ENCODE data around the gene CENPL. TPM values are rescaled to one million over a fixed set of nuclear protein-coding genes. Genes with fewer than 3 reads are reported as not detected.

Gene CENPL
- total RNA-seq, 5 donors from 2014 or later (not counting 1 experiment from before 2014, with no cell fraction given), result 8.1 to 12.7 (median 10.3) TPM

DNA sequence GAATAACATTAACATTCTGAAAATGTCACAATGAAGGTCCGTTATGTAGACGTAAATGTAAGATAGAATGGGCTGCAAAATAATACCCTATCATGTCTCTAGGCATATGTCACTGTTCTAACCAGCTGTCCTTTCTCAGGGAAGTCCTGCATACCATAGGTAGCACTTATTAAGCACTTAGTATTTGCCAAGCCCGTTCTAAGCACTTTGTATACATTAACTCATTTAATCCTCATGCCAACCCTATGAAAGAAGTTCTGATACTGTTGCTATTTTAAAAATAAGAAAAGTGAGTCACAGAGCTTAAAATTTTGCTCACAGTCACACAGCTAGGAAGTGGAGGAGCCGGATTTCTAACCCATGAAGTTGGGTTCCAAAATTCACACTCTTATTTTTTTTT is 27.4 kb upstream of the CENPL start:
- Histone ChIP-seq H3K27ac (ENCODE audit: low read length) (no peak overlapping the region), H3K36me3 (ENCODE audit: control insufficient read depth in 2 of 2, extremely low read depth in 1 of 2, insufficient read depth in 1 of 2, low read length in 1 of 2) (peaks cover 7 to 48% of the 10 kb centered on the region in 2 donors), H3K4me1 (ENCODE audit: control insufficient read depth in 1 of 2, extremely low read depth in 1 of 2, insufficient read depth in 2 of 2, low read length in 2 of 2) (no peaks in the 10 kb centered on the region), H3K27me3 (replicated peaks in 1 of 2; ENCODE audit: control insufficient read depth in 2 of 2, extremely low read depth in 1 of 2, insufficient read depth in 2 of 2, low read length in 1 of 2) (no peaks in the 10 kb centered on the region), H3K9me3 (no peaks in the 10 kb centered on the region), H3K4me3 (ENCODE audit: control insufficient read depth in 1 of 2, extremely low read depth in 1 of 2, low read length in 1 of 2) (no peak overlapping the region)
- peaks cover 42% of the 10 kb centered on the region for H3K36me3 Mint-ChIP-seq
- no CpG with 5 or more reads among the region's 4 CpGs for WGBS (ENCODE audit: insufficient coverage)
- no peak overlapping the region for H3K4me3 Mint-ChIP-seq
- ChIA-PET POLR2A (interaction anchor here (0.9 to 1.2 kb wide), 3 partner anchors 14 to 136 kb away, joined by 3 to 6 read pairs (median 4); no protein-coding TSS in a partner anchor), CTCF (interaction anchor here in 1 of 2 donors (0.8 kb wide), 1 partner anchor 366 kb away, joined by 4 read pairs; no protein-coding TSS in a partner anchor)
- no peaks in the 10 kb centered on the region for H3K9me3 Mint-ChIP-seq
- no peak overlapping the region for H3K27ac Mint-ChIP-seq
- peaks cover 0 to 4% (median 2%) of the 10 kb centered on the region in 3 donors for H3K4me1 Mint-ChIP-seq
- H3K27me3 Mint-ChIP-seq, result no peaks in the 10 kb centered on the region
- ATAC-seq (replicated peaks in 1 of 4) (no peak), DNase-seq (no peak)

DNA sequence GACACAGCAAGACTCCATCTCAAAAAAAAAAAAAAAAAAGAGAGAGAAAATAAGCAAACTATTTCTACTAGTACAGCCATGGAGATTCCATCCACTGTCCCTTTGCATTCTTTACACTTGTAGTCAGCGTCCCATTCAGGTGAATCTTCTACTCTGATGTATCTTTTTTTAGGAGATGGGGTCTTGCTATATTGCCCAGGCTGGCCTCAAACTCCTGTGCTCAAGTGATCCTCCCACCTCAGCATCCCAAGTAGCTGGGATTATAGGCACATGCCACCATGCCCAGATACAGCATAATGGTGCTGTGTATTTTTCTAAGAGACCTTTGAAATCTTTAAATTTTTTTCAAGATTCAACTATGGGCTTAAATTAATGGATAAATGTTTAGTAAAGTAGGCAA is 8.1 kb upstream of the CENPL start:
- ChIA-PET POLR2A (no interaction called here), CTCF (no interaction called here)
- H3K9me3 ChIP-seq, result no peaks in the 10 kb centered on the region
- H3K27ac ChIP-seq (ENCODE audit: low read length), result no peak overlapping the region
- H3K9me3 Mint-ChIP-seq, result no peaks in the 10 kb centered on the region
- no peak for ATAC-seq (replicated peaks in 1 of 4)
- no peaks in the 10 kb centered on the region for H3K4me1 ChIP-seq (ENCODE audit: control insufficient read depth in 1 of 2, extremely low read depth in 1 of 2, insufficient read depth in 2 of 2, low read length in 2 of 2)
- H3K4me3 ChIP-seq (ENCODE audit: control insufficient read depth in 1 of 2, extremely low read depth in 1 of 2, low read length in 1 of 2), result no peak overlapping the region
- no CpG with 5 or more reads among the region's 1 CpG for WGBS (ENCODE audit: insufficient coverage)
- peaks cover 31% of the 10 kb centered on the region for H3K36me3 Mint-ChIP-seq
- peaks cover 12 to 39% of the 10 kb centered on the region in 2 donors for H3K36me3 ChIP-seq (ENCODE audit: control insufficient read depth in 2 of 2, extremely low read depth in 1 of 2, insufficient read depth in 1 of 2, low read length in 1 of 2)
- H3K27me3 Mint-ChIP-seq, result no peaks in the 10 kb centered on the region
- peaks cover 0 to 8% (median 4%) of the 10 kb centered on the region in 3 donors for H3K4me1 Mint-ChIP-seq
- no peak for DNase-seq
- no peak overlapping the region for H3K27ac Mint-ChIP-seq
- H3K27me3 ChIP-seq (replicated peaks in 1 of 2; ENCODE audit: control insufficient read depth in 2 of 2, extremely low read depth in 1 of 2, insufficient read depth in 2 of 2, low read length in 1 of 2), result no peaks in the 10 kb centered on the region
- no peak overlapping the region for H3K4me3 Mint-ChIP-seq

DNA sequence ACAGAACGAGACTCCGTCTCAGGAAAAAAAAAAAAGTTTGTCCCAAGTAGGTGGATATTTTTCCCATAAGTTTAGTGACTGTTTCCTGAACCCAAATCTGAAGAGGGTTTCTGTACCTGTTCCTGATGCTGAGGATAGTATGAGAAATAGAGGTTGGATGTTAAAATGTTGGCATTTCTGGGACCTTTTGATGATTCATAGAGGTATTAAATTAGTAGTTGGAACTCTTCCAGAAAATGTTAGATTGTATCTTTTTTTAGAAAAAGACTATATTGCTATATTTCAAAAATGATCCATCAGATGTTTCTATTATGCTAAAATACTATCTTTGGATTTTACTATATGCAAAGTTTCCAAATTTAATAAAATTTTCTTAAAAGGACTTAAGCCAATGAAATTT is 2.9 kb upstream of the CENPL start:
- no peak overlapping the region for H3K27ac Mint-ChIP-seq

DNA sequence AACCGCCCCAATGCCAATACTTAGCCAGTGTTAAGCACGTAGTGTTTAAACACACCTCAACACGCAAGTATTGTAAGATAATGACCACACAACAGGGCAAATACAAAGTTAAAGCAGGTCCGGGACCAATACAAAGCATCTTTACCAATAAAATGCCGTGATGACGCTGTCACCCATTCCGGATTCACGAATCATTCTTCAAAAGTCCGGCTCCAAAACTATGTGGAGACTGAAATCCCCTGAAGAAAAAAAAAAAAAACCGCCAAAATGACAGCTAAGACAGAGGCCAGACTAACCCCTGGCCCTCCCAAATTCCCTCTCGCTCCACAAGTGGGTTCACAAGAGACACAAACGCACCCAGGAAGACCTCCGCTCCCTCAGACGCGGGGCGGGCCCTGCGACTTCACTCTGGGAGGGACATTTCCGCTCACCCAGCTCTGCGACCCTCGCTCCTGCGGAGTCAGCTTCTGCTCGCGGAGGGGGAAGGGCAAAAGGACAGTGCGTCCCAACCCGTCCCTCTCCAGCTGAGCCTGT is 835 bp downstream of the CENPL start:
- ATAC-seq (replicated peaks in 1 of 4) (peak; percentile 29 to 37 (median 36)), DNase-seq (peak in 1 of 35 experiments; percentile 1)
- 2% methylated on average over 22 of the region's 25 CpGs for WGBS (ENCODE audit: insufficient coverage)
- Mint-ChIP-seq H3K4me3 (peak overlapping the region; percentile 94 to 99 (median 96)), H3K27me3 (no peaks in the 10 kb centered on the region), H3K4me1 (peaks cover 43 to 59% (median 57%) of the 10 kb centered on the region in 3 donors), H3K9me3 (no peaks in the 10 kb centered on the region), H3K27ac (peak overlapping the region; percentile 94 to 96), H3K36me3 (peaks cover under 1% of the 10 kb centered on the region)
- Histone ChIP-seq H3K27me3 (replicated peaks in 1 of 2; ENCODE audit: control insufficient read depth in 2 of 2, extremely low read depth in 1 of 2, insufficient read depth in 2 of 2, low read length in 1 of 2) (no peaks in the 10 kb centered on the region), H3K4me1 (ENCODE audit: control insufficient read depth in 1 of 2, extremely low read depth in 1 of 2, insufficient read depth in 2 of 2, low read length in 2 of 2) (peaks cover 9 to 19% of the 10 kb centered on the region in 2 experiments), H3K36me3 (ENCODE audit: control insufficient read depth in 2 of 2, extremely low read depth in 1 of 2, insufficient read depth in 1 of 2, low read length in 1 of 2) (peaks cover 0 to 3% of the 10 kb centered on the region in 2 donors), H3K4me3 (ENCODE audit: control insufficient read depth in 1 of 2, extremely low read depth in 1 of 2, low read length in 1 of 2) (peak overlapping the region; percentile 85), H3K9me3 (no peaks in the 10 kb centered on the region), H3K27ac (ENCODE audit: low read length) (peak overlapping the region; percentile 81)
- ChIA-PET POLR2A (interaction anchor here (0.5 to 1.1 kb wide), 5 partner anchors 28 to 911 kb away, joined by 3 to 6 read pairs (median 3); partner anchors contain the start of gene GAS5 (in 1 of the 2)), CTCF (interaction anchor here (0.6 to 2.9 kb wide), 14 partner anchors 21 to 1082 kb away, joined by 3 to 49 read pairs (median 4); partner anchors contain the start of genes KLHL20 (in 1 of the 2), PRDX6 (in 1 of the 2) and ZBTB37 (in 1 of the 2))

More for the DNA sequence above, 2.9 kb upstream of the CENPL start:
- no peak overlapping the region for H3K4me3 ChIP-seq (ENCODE audit: control insufficient read depth in 1 of 2, extremely low read depth in 1 of 2, low read length in 1 of 2)
- DNase-seq, result no peak
- Mint-ChIP-seq H3K4me3 (no peak overlapping the region), H3K9me3 (no peaks in the 10 kb centered on the region), H3K4me1 (peaks cover 27 to 43% (median 39%) of the 10 kb centered on the region in 3 donors), H3K36me3 (peaks cover 15% of the 10 kb centered on the region), H3K27me3 (no peaks in the 10 kb centered on the region)
- no peak overlapping the region for H3K27ac ChIP-seq (ENCODE audit: low read length)
- ATAC-seq (replicated peaks in 1 of 4), result no peak
- peaks cover 9 to 19% of the 10 kb centered on the region in 2 experiments for H3K4me1 ChIP-seq (ENCODE audit: control insufficient read depth in 1 of 2, extremely low read depth in 1 of 2, insufficient read depth in 2 of 2, low read length in 2 of 2)
- 100% methylated on average over 2 of the region's 2 CpGs for WGBS (ENCODE audit: insufficient coverage)
- H3K27me3 ChIP-seq (replicated peaks in 1 of 2; ENCODE audit: control insufficient read depth in 2 of 2, extremely low read depth in 1 of 2, insufficient read depth in 2 of 2, low read length in 1 of 2), result no peaks in the 10 kb centered on the region
- peaks cover 5 to 15% of the 10 kb centered on the region in 2 donors for H3K36me3 ChIP-seq (ENCODE audit: control insufficient read depth in 2 of 2, extremely low read depth in 1 of 2, insufficient read depth in 1 of 2, low read length in 1 of 2)
- POLR2A ChIA-PET, result interaction anchor here (0.6 to 1.0 kb wide), 3 partner anchors 35 to 919 kb away, joined by 3 read pairs; no protein-coding TSS in a partner anchor
- CTCF ChIA-PET, result interaction anchor here (0.7 to 1.1 kb wide), 4 partner anchors 27 to 398 kb away, joined by 3 to 8 read pairs (median 4); no protein-coding TSS in a partner anchor
- H3K9me3 ChIP-seq, result no peaks in the 10 kb centered on the region

DNA sequence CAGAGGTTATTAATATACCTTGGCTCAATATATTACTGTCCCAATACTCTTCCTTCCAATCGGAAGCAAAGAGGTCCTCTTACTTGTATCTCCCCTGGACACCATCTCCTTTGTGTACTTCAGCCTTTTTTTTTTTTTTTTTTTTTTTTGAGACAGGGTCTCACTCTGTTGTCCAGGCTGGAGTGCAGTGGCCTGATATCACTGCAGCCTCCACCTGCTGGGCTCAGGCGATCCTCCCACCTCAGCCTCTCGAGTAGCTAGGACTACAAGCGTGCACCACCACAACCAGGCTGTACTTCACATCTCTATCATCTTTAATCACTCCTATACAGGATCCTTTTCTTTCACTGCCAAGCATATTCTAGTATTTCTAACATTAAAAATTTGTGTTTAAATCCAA is 3.0 kb downstream of the CENPL start:
- Mint-ChIP-seq H3K27ac (no peak overlapping the region), H3K4me3 (peak overlapping the region in 1 of 3 donors; percentile 99), H3K27me3 (no peaks in the 10 kb centered on the region), H3K36me3 (peaks cover 7% of the 10 kb centered on the region), H3K4me1 (peaks cover 43 to 52% (median 43%) of the 10 kb centered on the region in 3 donors), H3K9me3 (no peaks in the 10 kb centered on the region)
- DNase-seq (no peak), ATAC-seq (replicated peaks in 1 of 4) (no peak)
- no peaks in the 10 kb centered on the region for H3K27me3 ChIP-seq (replicated peaks in 1 of 2; ENCODE audit: control insufficient read depth in 2 of 2, extremely low read depth in 1 of 2, insufficient read depth in 2 of 2, low read length in 1 of 2)
- CTCF ChIA-PET, result no interaction called here
- H3K4me1 ChIP-seq (ENCODE audit: control insufficient read depth in 1 of 2, extremely low read depth in 1 of 2, insufficient read depth in 2 of 2, low read length in 2 of 2), result peaks cover 9 to 19% of the 10 kb centered on the region in 2 experiments
- 90% methylated on average over 4 of the region's 4 CpGs for WGBS (ENCODE audit: insufficient coverage)
- H3K4me3 ChIP-seq (ENCODE audit: control insufficient read depth in 1 of 2, extremely low read depth in 1 of 2, low read length in 1 of 2), result no peak overlapping the region
- peaks cover 0 to 3% of the 10 kb centered on the region in 2 donors for H3K36me3 ChIP-seq (ENCODE audit: control insufficient read depth in 2 of 2, extremely low read depth in 1 of 2, insufficient read depth in 1 of 2, low read length in 1 of 2)
- H3K27ac ChIP-seq (ENCODE audit: low read length), result no peak overlapping the region
- POLR2A ChIA-PET, result no interaction called here
- H3K9me3 ChIP-seq, result no peaks in the 10 kb centered on the region

DNA sequence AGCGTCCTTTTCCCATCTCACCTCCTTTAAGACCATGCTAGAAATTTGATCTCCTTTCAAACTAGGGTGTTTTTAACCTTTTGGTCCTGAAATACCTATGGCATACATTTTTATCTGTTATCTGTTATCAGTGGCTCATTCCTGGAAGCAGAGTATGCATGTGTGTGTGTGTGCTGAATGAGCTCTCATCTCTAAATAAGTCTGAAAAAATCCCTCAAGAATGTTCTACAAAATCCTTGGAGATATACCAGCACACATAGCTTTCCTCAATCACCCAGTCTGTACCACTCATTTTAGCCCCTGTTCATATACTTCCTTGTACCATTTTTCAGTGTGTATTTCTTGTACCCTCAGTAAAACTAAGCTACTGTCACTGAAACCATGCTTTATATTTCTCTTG is 6.2 kb downstream of the CENPL start:
- no peaks in the 10 kb centered on the region for H3K9me3 Mint-ChIP-seq
- peaks cover 18% of the 10 kb centered on the region for H3K36me3 Mint-ChIP-seq
- H3K4me3 ChIP-seq (ENCODE audit: control insufficient read depth in 1 of 2, extremely low read depth in 1 of 2, low read length in 1 of 2), result no peak overlapping the region
- no peaks in the 10 kb centered on the region for H3K9me3 ChIP-seq
- ChIA-PET POLR2A (interaction anchor here (0.5 to 0.6 kb wide), 2 partner anchors 18 to 1211 kb away, joined by 3 to 7 read pairs; no protein-coding TSS in a partner anchor), CTCF (no interaction called here)
- peaks cover 2 to 6% of the 10 kb centered on the region in 2 experiments for H3K4me1 ChIP-seq (ENCODE audit: control insufficient read depth in 1 of 2, extremely low read depth in 1 of 2, insufficient read depth in 2 of 2, low read length in 2 of 2)
- H3K27ac ChIP-seq (ENCODE audit: low read length), result no peak overlapping the region
- H3K4me3 Mint-ChIP-seq, result no peak overlapping the region
- no peak overlapping the region for H3K27ac Mint-ChIP-seq
- WGBS (ENCODE audit: insufficient coverage), result no CpG with 5 or more reads among the region's 1 CpG
- H3K27me3 ChIP-seq (replicated peaks in 1 of 2; ENCODE audit: control insufficient read depth in 2 of 2, extremely low read depth in 1 of 2, insufficient read depth in 2 of 2, low read length in 1 of 2), result no peaks in the 10 kb centered on the region
- peaks cover 43 to 51% (median 50%) of the 10 kb centered on the region in 3 donors for H3K4me1 Mint-ChIP-seq
- DNase-seq, result no peak
- no peaks in the 10 kb centered on the region for H3K27me3 Mint-ChIP-seq
- peaks cover 0 to 3% of the 10 kb centered on the region in 2 donors for H3K36me3 ChIP-seq (ENCODE audit: control insufficient read depth in 2 of 2, extremely low read depth in 1 of 2, insufficient read depth in 1 of 2, low read length in 1 of 2)
- no peak for ATAC-seq (replicated peaks in 1 of 4)

Data from T-cell (primary cell).